EH (cell line): ENCODE results near the gene NAV1.
"Not testable (repeated sequence)": the region's sequence is repeated elsewhere in the genome, so short reads cannot be mapped to it uniquely, and the experiment has no call there.

Source experiments
- DNase-seq: peaks from one replicate; pipeline ENCODE4 v3.0.0-alpha.2; 2015; ENCODE audit warnings: low read depth

NAV1 gene

DNA sequence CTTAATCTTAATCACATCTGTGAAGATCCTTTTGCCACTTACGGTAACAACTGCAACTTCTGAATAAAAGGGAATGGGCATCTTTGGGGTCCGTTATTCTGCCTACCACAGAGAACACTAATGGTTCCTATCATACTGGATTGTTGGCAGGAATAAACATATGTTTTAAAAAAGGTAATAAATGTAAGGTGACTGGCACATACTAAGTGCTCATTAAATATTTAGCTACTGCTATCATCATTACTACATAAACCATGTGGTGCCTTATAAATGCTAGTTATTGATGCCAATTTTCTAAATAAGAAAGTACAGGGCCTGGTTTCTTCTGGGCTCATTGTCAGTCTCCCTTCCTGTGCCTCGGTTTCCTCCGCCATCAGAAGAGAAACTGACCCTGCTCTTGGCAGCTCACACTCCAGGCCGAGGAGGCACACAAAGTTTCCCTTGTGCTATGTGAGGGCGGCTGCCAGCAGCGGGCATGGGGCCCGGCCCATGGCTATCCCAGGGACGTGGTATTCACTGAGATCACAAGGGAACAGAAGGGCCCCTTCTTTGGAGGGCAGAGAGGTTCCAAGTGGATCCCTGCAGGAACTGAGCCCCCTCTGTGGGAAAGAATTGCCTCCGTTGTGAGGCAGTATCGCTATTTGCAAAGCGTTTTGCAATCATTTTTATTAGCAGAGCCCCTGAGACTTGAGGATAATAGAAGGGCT, 26.2 kb downstream of the NAV1 start:
- DNase-seq: no peak

DNA sequence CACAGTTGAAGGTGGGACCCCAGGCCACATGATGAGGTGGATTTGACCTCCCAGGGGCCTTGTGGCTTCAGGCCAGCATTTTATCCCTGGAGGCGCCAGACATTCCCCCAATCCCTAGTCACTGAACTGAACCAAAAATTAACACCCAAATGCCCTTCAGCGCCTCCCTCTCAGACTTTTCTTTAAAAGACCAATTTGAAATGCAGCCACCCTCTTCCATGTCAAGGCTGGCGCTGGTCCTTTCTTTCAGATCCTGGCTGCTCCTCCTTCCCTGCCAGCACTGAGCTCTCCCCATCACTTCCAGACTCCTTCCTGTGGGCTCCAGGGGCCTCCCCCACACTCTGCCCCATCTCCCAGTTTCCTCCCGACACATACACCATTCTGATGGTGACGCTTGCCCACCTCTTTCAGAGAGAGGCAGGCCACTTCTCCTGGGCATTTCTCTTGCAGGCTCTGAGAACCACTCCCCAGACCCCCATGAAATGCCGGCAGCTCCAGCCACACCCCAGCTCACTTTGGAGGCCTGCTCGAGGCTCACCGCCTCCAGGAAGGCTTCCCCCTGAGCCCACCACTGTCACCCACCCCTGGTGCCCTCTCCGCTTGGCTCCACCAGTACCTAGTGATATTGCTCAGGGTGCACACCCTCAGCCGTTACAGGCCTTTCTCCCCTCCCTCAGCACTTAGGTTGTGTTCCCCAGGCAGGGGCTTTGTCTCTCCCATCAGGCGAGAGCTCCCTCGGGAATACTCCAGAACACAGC, 27.0 kb downstream of the NAV1 start:
- DNase-seq: no peak

DNA sequence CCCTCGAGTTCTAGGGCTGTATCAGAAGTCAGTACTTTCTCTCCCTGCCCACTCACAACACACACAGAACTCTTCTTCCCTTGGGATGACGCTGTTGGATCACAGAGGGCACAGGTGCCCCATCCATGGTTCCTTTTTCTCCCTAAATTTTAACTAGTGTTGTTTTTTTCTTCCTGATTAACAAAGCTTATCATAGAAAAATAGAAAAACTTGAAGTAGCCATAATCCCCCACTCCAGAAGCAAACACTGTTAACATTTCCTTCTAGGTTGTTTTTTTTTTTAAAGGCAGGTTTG, 27.5 kb downstream of the NAV1 start:
- DNase-seq: no peak

DNA sequence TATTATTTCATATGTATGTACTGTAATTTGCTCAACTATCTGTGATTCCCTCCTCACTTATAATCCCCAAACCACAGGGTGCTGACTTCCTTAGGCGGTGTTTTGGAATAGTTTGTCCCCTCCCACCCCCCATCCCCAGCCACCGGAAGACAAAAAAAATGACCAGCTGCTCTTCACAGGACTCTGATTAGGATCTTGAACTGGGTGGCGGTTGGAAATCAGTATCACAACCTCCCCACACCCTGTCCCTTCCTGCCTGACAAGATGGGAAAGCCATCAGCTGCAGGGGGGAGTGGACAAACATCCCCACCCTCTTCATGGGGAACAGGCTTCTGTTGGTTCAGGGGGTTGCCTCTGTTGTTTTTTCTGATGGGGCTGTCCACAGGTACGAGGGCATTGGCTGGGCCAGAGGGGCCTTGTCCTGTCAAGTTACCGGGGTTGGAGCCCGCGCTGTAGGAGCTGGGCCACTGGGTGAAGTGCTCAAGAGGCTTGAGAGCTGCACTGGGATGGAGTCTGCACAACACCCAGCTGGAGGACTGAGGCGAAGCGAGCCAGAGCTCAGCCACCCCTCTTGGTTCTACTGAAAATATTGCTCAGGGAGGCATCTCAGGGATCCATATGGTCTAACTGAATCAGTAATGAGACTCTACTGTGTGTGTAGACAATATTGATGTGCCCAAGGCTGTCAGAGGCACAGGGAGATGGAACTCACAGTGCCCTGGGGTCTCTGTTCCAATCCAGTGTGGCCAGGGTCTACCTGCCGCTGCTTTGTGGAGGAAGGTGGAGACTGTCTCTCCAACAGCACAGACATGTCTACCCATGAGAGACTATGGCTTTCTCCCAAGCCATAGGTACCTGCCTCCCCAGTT, 28.2 kb downstream of the NAV1 start:
- no peak for DNase-seq

DNA sequence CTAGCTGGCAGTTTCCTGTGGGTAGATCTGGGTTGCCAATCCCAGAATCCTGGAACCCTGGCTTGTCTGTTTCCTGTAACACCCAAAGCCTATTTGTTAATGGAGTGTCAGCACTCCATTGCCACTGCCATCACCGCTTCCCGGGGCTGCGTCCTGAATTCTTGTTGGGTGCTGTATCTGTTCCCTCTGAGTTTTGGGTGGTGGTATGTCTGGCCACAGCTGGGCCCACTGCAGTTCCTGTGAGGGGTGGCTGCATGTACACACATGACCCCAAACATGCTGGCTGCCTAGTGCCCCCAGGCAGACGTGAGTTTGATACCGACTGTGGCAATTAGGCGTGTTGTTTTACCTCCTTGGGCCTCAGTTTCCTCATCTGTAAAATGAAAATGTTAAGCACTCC, 29.3 kb downstream of the NAV1 start:
- DNase-seq: no peak

DNA sequence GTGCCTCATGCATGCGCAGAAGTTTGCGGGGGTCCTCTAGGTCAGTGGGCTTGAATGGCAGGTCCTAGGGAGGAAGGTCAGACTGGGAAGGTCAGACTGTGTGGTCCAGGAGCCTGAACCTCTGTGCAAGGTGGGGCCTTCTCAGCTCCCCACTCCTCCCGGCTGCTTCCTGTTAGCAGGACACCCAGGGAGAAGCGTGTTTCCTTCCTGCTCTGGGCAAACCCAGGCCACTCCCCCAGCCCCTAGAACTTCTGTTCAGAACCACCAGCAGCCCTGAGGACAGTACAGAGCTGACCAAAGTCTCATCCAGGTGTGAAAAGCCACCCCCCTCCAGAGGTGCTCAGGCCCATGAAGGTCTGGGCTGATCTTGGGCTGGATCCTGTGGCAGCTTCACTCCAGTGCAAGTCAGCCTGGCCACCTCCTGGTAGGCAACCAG, 29.9 kb downstream of the NAV1 start:
- no peak for DNase-seq

DNA sequence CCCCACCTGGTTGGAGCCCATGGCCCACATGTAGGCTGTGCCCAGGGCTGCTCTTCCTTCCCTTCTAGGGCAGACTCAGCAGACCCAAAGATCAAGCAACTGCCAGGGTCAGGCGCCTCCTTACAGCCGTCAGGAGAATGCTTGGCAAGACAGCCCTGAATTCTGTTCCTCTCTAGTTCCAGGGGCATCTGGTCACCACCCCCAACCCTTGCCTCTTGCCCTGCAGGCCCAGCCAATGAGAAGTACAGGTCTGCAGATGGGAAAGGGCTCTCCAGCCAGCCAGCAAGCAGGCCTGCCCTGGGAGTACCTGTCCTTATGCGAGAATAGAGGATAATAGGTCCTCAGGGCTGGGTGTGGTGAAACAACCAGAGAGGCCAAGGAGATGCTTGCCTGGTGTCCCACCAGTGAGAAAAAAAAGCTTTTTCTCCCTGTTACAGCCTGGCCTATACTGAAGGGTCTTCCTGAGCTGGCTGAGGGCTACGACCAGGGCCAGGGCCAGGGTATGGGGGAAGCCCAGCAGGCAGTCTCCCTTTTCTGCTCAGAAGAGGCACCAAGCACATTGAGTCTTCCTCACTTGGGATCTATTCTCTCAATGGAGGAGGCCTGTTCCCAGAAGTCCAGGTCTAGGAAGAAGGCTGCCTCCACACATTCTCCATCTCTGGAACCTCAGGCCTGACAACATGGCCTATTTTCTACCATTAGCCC, 31.4 kb downstream of the NAV1 start:
- DNase-seq: no peak

DNA sequence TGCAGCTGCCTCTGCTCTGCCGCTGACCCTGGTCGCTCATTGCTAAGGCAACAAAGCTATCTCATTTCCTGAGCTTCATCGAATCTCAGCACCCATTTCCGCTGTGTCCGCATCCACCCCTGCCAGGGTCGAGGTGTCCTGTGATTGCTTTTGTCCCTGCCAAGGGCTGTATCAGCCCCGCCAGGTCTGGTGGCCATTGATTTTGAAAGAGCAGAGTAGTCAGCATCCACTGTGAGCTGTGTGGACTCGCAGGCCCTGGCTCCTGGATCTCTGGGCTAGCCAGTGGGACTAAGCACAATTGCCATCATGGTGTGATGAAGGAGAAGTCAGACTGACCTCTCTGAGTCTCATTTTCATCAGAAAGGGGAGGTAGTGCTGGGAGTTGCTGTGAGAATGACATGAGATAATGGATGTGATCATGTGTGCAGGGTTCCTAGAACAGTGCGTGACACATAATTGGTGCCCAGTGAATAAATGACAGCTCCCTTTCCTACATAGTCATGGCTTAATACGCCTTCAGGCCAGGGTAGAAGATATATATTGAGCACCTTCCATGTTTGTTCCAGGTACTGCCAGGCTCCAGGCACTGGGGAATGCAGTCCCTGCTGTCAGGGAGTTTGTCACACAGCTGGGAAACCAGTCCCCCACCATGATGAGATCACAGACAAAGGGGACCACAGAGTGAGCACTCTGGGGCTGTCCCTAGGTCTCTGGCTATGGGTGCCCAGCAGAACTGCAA, 32.1 kb downstream of the NAV1 start:
- no peak for DNase-seq

DNA sequence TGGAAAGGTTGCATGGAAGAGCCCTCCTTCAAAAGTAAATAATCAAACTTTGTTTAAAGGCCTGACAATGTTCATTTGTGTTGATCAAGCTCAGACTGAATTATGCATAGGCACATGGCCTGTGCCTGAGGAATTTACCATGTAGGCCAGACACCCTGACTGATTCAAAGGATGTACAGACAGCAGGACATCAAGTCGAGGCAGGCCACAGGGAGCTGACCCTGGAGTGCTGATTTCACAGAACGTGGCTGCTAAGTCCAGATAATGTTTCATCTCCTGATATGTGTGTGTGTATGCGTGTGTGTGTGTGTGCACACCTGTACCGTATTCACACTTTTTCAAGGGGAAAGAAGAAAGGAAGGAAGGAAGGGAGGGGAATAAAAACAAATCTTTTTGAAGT, 34.1 kb downstream of the NAV1 start:
- DNase-seq: no peak

DNA sequence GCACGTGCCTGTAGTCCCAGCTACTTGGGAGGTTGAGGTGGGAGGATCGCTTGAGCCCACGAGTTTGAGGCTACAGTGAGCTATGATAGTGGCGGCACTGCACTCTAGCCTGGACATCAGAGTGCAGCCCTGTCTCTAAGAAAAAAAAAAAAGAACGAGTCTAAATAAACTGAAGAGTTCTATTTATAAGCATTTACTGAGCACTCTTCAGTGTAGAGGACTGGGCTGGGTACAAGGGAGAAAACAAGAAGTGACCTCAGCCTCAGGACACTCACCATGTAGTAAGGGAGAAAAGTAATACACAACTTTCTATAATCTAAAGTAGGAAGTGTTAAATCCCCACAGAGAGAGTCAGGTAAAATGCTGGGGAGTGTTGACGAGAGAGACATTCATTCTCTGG, 35.0 kb downstream of the NAV1 start:
- no peak for DNase-seq

DNA sequence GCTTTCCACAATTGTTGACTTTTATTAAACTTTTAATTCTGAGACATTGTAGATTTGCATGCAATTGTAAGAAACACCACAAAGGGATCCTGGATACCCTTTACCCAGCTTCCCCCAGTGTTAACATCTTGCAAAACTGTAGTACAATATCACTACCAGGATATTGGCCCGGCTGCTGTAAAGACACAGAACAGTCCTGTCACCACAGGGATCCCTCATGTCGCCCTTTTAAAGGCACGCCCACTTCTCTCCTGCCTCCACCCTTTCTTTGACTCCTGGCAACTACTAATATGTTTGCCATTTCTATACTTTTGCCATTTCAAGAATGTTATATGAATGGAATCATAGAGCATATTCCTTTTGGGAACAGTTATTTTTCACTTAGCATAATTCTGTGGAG, 37.0 kb downstream of the NAV1 start:
- DNase-seq: no peak

DNA sequence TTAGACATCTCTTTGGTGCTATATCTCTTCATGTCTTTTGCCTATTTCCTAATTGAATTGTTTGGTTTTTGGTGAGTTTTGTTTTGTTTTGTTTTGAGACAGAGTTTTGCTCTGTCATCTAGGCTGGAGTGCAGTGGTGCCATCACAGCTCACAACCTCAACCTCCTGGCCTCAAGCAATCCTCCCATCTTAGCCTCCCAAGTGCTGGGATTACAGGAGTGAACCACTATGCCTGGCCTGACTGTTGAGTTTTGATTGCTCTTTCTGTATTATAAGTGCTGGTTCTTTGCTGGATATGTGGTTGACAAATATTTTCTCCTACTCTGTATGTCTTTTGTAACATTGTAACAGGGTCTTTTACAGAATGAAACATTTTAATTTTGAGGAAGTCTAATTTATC, 38.0 kb downstream of the NAV1 start:
- no peak for DNase-seq

DNA sequence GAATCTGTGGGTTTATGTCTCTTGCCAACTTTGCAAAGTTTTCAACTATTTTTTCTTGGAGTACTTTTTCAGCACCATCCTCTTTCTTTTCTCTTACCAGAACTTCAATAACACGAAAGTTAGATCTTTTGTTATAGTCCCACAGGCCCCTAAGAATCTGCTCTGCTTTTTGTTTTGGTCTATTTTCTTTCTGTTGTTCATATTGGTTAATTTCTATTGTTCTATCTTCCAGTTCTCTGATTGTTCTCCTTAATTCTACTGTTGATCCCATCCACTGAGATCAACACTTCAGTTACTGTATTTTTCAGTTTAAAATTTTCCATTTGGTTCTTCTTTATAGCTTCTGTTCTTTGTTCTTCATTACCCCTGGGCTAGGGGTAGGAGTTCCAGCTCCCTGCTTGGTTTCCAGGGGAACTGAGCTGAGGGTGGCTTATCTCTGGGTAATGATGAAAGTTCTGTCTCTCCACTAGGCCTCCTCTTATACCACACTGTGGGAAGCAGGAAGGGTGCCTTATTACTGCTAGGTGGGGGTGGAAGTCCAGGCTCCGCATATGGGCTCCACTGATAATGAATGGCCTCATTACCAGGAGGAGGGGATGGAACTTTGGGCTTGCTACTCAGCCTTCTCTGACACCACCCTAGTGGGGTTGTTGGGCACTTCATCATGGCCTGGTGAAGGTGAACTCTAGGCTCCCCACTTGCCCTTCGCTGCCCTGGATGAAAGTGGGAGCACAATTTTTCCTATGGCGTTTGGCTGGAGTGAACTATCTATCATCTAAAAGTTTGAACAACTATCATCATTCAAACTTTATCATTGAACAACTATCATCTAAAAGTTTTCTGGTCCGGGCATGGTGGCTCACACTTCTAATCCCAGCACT, 39.3 kb downstream of the NAV1 start:
- DNase-seq: no peak

DNA sequence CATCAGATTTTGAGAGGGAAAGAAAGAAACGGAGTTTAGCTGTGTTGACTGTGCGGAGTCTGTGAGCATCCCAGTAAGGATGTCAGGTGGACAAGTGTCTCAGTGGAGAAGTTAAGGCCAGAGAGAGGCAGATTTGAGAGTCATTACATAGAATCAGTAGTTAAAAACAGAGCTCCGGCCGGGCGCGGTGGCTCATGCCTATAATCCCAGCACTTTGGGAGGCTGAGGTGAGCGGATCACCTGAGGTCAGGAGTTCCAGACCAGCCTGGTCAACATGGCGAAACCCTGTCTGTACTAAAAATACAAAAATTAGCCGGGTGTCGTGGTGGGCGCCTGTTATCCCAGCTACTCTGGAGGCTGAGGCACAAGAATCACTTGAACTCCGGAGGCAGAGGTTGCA, 42.4 kb downstream of the NAV1 start:
- DNase-seq: not testable (repeated sequence)

DNA sequence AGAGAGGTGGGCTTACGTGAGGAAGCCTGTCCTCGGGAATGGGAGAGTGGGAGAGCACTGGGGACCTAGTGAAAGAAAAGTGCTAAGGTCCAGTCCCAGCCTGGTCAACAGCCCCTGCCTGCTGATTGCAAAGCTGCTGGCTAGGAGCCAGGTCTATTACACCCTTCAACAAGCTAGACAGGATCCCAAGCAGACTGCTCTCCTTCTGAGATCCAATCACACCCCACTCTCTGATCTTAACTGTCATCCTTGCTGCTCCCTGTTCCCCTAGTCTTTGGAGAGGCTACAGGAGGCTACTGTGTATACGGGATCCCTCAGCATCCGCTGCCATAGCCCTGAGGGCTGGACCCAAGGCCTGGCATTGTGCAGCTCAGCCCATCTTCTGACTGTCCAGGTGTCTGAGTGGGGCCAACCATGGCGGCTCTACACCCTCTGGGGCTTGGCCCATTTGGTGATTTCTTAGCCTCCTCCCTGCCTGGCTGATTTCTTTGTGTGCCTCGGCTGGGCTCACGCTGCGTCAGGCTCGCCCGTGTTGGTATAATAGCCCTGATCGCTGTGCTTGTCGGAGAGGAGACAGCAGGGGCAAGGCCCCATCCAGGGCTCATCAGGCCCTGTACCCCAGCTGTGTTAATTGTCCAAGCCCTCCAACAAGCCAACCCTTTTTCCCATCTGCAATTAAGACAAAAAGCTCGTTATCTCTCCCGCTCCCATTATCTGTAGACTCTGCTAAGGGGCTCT, 43.9 kb downstream of the NAV1 start:
- peak; percentile 80 for DNase-seq

DNA sequence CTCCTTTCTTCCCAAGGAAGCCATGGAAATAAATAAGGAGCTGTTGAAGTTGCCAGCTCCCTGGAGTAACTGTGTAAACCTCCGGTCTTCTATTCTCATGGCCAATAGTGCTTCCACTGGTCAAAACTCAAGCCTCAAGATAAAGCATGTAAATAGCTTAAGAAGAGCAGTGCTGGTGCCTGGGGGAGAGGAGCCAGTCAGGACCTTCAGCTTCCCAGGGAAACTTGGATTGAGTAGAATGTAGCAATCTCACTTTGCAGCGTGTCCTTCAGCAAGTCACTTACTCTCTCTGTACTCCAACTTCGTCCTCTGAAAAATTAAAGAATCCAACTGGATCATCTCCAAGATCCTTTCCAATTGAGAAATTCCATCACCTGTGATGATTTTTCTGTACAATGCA, 44.7 kb downstream of the NAV1 start:
- DNase-seq: no peak

DNA sequence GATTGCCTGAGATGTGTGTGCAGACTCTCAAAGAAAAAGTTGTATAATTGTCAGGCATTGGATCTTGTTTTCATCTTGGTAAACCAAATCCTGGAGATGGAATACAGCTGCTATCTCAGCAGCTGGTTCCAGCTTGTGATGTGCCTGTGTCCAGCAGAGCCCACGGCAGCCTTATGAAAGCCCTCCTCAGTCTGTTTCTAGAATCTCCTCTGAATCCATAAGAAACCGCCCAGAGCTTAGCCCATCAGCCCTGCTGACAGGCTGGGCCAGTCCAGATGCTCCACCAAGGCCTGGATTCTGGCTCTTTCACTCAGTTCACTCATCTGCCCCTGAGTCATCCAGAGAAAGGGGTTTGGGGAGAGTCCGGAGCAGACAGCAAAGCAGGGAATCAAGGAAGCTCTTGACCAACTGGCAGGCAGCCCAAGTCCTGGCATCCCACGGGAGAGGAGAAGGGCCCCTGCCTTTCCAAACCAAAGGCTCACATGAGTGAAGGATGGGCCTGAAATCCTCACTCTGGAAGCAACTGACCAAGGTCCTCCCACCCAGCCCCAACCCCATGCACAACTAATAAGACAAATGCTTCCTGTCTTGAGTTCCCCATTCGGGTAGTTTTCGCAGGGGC, 45.7 kb downstream of the NAV1 start:
- DNase-seq: peak; percentile 90

DNA sequence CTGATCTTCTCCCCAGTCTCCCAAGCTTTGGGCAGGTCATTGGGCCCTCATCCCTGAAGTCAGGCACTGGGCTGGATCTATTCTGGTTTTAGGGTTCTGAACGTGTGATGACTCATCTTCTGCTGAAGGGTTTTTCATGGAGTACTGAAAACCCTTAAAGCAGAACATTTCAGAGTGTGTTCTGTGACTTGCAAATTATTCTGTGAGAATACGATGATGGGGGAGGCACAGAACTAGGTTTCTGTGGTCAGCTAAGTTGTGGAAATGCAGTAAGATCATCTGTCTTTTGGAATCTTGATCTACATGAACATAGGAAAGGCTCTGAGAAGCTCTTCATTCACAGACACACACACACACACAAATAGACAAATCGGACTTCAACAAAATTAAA, 46.2 kb downstream of the NAV1 start:
- DNase-seq: peak; percentile 81

DNA sequence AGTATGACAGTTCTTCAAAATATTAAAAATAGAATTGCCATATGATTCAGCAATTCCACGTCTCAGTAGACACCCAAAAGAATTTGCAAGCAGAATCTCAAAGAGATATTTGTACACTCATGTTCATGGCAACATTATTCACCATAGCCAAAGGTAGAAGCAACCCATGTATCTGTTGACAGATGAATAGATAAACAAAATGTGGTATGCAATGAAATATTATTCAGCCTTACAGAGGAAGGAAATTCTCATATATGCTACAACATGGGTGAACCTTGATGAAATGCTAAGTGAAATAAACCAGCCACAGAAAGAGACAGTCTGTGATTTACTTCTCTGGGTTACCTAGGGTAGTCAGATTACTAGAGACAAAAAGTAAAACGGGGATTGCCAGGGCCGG, 47.0 kb downstream of the NAV1 start:
- peak; percentile 39 for DNase-seq

DNA sequence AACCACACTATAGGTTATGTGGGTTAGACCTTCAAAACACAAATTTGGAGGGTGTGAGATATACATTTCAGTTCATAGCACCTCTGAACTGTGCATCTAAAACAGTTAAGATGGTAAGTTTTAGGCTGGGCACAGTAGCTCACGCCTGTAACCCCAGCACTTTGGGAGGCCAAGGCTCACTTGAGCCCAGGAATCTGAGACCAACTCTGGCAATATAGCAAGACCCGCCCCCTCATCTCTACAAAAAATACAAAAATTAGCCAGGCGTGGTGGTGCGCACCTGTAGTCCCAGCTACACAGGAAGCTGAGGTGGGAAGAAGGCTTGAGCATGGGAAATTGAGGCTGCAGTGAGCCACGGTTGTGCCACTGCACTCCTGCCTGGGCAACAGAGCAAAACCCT, 47.9 kb downstream of the NAV1 start:
- no peak for DNase-seq
